T-helper 2 cell (primary cell): ENCODE results near the gene BEST1.

ENCODE experiments used
- DNase-seq, 5 experiments: peaks; one replicate each; pipeline versions ENCODE4 v3.0.0 to v3.0.0-alpha.2; 2012 to 2022

The BEST1 gene

GRCh38 chr11:61964666-61965271, 14.6 kb downstream of the BEST1 start:
- peak in 1 of 5 experiments; percentile 16 for DNase-seq

GRCh38 chr11:61966734-61967115, 16.6 kb downstream of the BEST1 start:
- DNase-seq, result peak in 2 of 5 experiments; percentile 31 to 76

- peak; percentile 74 to 94 (median 87) for DNase-seq
Measured at GRCh38 chr11:61967116-61967923, 17.2 kb downstream of the BEST1 start, which contains the start of gene FTH1. Gene FTH1 (minus strand): TSS chr11:61967634. CDS start chr11:61967425, 209 bp downstream.

DNA sequence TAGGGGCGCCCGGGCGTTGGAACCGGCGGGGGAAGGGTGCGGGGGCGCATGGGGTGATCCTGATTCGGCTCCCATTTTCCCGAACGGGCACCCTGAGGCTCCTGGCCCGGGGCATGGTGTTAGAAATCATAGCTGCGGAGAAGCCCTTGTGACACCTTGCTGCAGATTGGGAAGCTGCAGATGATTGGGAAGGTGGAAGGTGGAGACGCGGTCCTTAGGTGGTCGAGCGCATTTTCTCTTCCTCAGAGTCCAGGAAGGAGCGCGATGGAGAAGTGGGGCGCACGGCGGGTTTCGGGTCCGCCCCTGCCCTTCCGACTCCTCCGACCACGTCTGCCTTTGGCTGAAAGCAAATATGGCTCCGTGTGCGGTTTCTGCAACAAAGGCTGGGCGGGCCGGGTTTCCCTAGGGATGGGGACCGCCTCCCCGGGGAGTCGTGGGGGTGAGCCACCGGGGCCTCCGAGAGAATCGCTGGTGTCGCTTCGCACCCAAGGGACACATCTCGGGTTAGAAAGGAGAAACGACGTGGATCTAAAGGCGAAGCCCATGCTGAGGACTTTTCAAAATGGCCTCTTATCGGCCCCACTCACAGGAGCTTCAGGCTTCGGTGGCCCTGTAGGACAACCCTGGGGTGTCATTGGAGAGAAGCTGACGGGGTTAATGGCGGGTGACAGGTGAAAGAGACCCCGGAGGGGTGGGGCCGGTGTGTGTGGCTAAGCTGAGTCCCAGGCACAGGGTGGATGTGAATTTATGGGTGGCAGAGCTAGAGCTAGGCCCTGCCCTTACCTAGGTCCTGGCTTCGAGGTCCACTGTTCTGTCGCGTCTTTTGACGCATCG, 18.0 kb downstream of the BEST1 start:
- peak in 3 of 5 experiments; percentile 9 to 70 (median 13) for DNase-seq

GRCh38 chr11:61968758-61969390, 18.7 kb downstream of the BEST1 start:
- no peak for DNase-seq

DNA sequence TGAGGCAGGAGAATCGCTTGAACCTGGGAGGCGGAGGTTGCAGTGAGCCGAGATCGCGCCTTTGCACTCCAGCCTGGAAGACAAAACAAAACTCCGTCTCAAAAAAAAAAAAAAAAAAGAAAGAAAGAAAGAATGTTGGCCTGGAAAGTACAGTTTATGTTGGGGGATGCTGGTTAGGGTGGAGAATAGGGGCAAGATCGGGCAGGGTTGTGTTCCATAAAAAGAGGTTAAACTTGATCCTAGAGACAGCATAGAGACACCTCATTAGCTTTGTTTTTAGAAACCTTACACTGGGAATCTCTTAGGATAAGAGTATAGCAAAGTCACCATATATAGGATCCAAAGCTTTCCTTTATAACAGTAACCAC, 19.2 kb downstream of the BEST1 start:
- DNase-seq, result no peak

GRCh38 chr11:61969838-61970662, 19.9 kb downstream of the BEST1 start:
- peak in 1 of 5 experiments; percentile 41 for DNase-seq

- DNase-seq, result peak in 1 of 5 experiments; percentile 83
Measured at GRCh38 chr11:61971248-61972111, 21.3 kb downstream of the BEST1 start.

- DNase-seq, result no peak
Measured at GRCh38 chr11:61972112-61972671, 22.0 kb downstream of the BEST1 start.

GRCh38 chr11:61972672-61973475, 22.7 kb downstream of the BEST1 start:
- DNase-seq, result no peak

DNA sequence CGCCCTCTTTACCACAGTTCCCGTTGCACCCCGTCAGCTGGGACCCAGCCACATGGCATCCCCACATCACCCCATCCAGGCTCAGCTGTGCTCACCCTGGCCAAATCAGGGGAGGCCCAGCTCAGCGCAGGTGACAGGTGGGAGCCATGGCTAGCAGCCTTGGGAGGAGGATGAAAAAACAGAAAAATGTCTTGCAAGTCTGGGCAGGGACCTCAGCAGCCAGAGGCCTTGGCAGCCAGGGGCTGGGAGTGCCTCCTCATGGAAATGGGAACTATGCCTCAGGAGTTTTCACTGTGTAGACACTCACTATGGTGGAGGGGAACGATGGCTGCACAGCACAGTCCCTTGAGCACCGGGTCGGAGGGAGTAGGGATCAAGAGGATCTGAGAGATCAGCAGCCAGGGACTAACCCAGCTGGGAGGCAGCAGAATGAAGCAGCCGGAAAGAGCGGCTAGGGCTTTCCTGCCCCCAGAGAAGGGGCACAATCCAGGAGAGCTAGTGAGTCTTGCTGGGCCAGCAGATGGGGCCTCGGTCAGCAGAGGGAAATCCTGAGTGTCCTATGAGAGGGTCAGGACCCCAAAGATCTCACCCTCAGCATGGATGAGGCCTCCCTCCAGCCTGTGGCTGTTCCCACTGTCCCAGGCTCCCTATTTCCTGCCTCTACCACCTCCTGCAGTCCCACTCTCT, 23.5 kb downstream of the BEST1 start:
- no peak for DNase-seq

GRCh38 chr11:61974766-61975631, 24.8 kb downstream of the BEST1 start:
- DNase-seq, result no peak

GRCh38 chr11:61975638-61976419, 25.7 kb downstream of the BEST1 start:
- no peak for DNase-seq

DNA sequence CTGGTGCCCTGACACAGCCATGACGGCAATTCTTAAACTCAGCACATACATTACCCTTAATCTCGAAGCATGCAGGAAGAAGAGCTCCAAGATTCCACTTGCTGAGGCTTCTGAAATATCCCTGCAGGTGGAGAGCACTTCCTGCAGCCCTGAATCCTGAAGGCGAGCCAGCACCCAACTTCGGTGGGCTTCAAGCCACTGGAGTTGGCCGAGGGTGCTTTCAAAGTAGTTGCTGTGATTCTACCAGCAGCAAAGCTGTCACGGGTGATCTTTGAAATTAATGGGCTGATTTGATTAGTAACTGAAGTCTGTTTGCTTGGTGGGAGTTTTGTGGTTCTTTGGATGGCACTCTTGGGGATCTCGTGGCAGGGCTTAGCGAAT, 26.3 kb downstream of the BEST1 start:
- no peak for DNase-seq

DNA sequence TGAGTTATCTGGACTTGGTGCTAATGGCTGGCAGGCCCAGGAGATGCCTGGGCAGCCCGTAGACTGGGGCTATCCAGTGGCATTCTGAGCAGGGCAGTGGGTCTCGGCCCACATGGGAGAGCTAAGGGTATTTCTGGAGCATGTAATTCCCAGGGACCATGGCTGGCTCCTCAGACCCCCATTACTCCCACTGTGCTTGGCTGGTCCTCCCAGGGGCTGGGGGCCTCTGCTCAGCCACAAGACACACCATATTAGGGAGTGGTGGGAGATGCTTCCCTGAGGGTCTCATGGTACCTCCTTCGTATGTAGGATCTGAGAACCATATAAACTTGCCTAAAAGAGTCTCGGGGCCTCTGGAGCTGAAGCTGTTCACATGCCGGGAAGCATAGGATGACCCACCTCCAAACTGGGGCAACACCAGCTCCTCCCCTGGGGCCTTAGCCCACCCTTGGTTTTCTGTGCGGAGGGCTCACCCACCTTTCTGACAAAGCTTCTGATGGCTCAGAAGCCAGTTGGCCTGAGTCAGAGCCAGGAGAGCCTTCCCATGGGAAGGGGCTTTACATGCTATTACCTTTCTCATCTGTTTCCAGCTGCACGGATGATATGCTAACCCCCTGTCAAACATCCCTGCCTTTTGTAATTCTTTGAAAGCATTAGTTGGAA, 26.8 kb downstream of the BEST1 start:
- DNase-seq, result no peak
